Activated naive CD8-positive, alpha-beta T cell treated with anti-CD3 and anti-CD28 coated beads for 36 hours (primary cell): Measurements from ENCODE around the gene SNRPD2. TPM values are rescaled to one million over a fixed set of nuclear protein-coding genes. Genes with fewer than 3 reads are reported as not detected.
"Not testable (repeated sequence)": the region's sequence is repeated elsewhere in the genome, so short reads cannot be mapped to it uniquely, and the experiment has no call there.

Experiments used
- DNase-seq: peaks from one replicate; pipeline ENCODE4 v3.0.0; 2021
- H3K27ac Mint-ChIP-seq: one replicate; pipeline ENCODE4 v1.8.0; 2022; ENCODE audit warnings: mild to moderate bottlenecking, moderate library complexity, mixed read lengths
- H3K27me3 Mint-ChIP-seq: one replicate; pipeline ENCODE4 v1.8.0; 2022; ENCODE audit warnings: mild to moderate bottlenecking, mixed read lengths
- H3K36me3 Mint-ChIP-seq: one replicate; pipeline ENCODE4 v1.8.0; 2021; ENCODE audit warnings: mild to moderate bottlenecking, mixed read lengths
- H3K4me1 Mint-ChIP-seq: one replicate; pipeline ENCODE4 v1.8.0; 2021; ENCODE audit warnings: mixed read lengths
- H3K4me3 Mint-ChIP-seq: one replicate; pipeline ENCODE4 v1.8.0; 2022; ENCODE audit warnings: mild to moderate bottlenecking, moderate library complexity, mixed read lengths
- H3K9me3 Mint-ChIP-seq: one replicate; pipeline ENCODE4 v1.8.0; 2022; ENCODE audit warnings: mixed read lengths
- total RNA-seq, 2 experiments: library from RNA; stranded (reverse); gene quantifications; one replicate each; pipeline ENCODE4 v1.2.3, GENCODE V29; 2021

Gene SNRPD2
- 100 to 1,000 TPM; 818 to 852 TPM for total RNA-seq

GRCh38 chr19:45691516-45692186, at the start of gene SNRPD2:
Gene SNRPD2 (minus strand): TSS chr19:45691953. CDS start chr19:45691888, 65 bp downstream.
- Mint-ChIP-seq H3K36me3 (peaks cover 47% of the 10 kb centered on the region), H3K4me3 (peak within 1 kb of the TSS; percentile 98), H3K27me3 (no peaks in the 10 kb centered on the region), H3K9me3 (no peaks in the 10 kb centered on the region), H3K4me1 (peaks cover 18% of the 10 kb centered on the region), H3K27ac (peak within 1 kb of the TSS; percentile 96)
- peak; percentile 92 for DNase-seq

DNA sequence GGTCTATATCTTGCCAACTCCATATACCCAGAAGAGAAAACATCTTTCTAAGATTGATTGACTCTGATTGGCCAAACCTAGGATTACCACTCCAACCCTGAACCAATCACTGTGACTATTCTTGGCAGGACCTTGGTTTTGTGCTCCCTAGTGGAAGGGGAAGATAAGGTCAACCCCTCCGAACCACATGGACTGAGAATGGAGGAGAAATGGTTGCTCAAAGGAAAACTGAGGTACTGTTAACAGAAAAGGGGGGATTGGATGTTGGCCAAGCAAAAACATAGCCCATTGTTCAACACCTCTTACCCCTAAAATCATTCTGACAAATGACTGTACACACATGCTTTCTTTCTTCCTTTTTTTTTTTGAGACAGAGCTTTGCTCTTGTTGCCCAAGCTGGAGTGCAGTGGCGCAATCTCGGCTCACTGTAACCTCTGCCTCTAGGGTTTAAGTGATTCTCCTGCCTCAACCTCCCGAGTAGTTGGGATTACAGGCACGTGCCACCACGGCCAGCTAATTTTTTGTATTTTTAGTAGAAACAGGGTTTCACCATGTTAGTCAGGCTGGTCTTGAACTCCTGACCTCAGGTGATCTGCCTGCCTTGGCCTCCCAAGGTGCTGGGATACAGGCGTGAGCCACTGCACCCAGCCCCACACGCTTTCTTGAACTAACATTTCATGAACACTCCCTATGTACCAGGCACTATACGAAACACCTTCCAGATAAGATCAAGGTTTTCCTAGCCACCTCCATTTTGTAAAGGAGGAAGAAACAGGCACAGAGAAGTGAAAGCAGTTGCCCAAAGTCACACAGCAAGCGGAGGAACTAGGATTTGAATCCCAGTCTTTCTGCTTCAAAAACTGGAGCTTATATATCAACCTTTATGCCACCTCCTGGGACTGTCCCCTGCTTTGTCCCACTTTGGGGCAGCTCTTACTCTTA, 48.0 kb upstream of the SNRPD2 start:
- no peaks in the 10 kb centered on the region for H3K36me3 Mint-ChIP-seq
- no peak for DNase-seq
- H3K4me3 Mint-ChIP-seq, result no peak overlapping the region
- no peaks in the 10 kb centered on the region for H3K4me1 Mint-ChIP-seq
- H3K9me3 Mint-ChIP-seq, result no peaks in the 10 kb centered on the region
- H3K27me3 Mint-ChIP-seq, result no peaks in the 10 kb centered on the region
- no peak overlapping the region for H3K27ac Mint-ChIP-seq

GRCh38 chr19:45733160-45733810, 41.5 kb upstream of the SNRPD2 start, which contains the start of gene MEIOSIN:
Gene MEIOSIN (plus strand): TSS chr19:45733439. CDS start chr19:45735377, 1,938 bp downstream.
- no peaks in the 10 kb centered on the region for H3K27me3 Mint-ChIP-seq
- no peaks in the 10 kb centered on the region for H3K36me3 Mint-ChIP-seq
- H3K27ac Mint-ChIP-seq, result no peak within 1 kb of the TSS
- H3K4me1 Mint-ChIP-seq, result peaks cover 13% of the 10 kb centered on the region
- H3K9me3 Mint-ChIP-seq, result no peaks in the 10 kb centered on the region
- H3K4me3 Mint-ChIP-seq, result no peak within 1 kb of the TSS
- DNase-seq, result no peak

- H3K27ac Mint-ChIP-seq, result peak within 1 kb of the TSS; percentile 83
- no peaks in the 10 kb centered on the region for H3K9me3 Mint-ChIP-seq
- H3K36me3 Mint-ChIP-seq, result no peaks in the 10 kb centered on the region
- peak within 1 kb of the TSS; percentile 93 for H3K4me3 Mint-ChIP-seq
- peaks cover 24% of the 10 kb centered on the region for H3K4me1 Mint-ChIP-seq
- H3K27me3 Mint-ChIP-seq, result no peaks in the 10 kb centered on the region
- DNase-seq, result peak; percentile 94
These were observed 38.9 kb upstream of the SNRPD2 start, which contains the start of gene FBXO46 for GRCh38 chr19:45730368-45731288. Gene FBXO46 (minus strand): TSS chr19:45730896. CDS start chr19:45713495, 17,401 bp downstream.

- no peaks in the 10 kb centered on the region for H3K27me3 Mint-ChIP-seq
- no peaks in the 10 kb centered on the region for H3K9me3 Mint-ChIP-seq
- no peaks in the 10 kb centered on the region for H3K36me3 Mint-ChIP-seq
- DNase-seq, result peak; percentile 17
- peak overlapping the region; percentile 93 for H3K4me3 Mint-ChIP-seq
- peak overlapping the region; percentile 83 for H3K27ac Mint-ChIP-seq
- H3K4me1 Mint-ChIP-seq, result peaks cover 24% of the 10 kb centered on the region
These were observed 38.1 kb upstream of the SNRPD2 start for GRCh38 chr19:45729800-45730290.

DNA sequence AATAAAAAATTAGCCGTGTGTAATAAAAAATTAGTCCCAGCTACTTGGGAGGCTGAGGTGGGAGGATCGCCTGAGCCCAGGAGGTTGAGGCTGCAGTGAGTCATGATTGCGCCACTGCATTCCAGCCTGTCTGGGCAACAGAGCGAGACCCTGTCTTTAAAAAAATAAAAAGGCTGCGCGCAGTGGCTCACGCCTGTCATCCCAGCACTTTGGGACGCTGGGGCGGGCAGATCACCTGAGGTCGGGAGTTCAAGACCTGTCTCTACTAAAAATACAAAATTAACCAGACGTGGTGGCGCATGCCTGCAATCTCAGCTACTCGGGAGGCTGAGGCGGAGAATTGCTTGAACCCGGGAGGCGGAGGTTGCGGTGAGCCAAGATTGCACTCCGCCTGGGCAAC, 36.9 kb upstream of the SNRPD2 start:
- not testable (repeated sequence) for H3K27ac Mint-ChIP-seq, H3K9me3 Mint-ChIP-seq, H3K4me3 Mint-ChIP-seq, H3K27me3 Mint-ChIP-seq, H3K36me3 Mint-ChIP-seq, DNase-seq
- H3K4me1 Mint-ChIP-seq, result peaks cover 29% of the 10 kb centered on the region

- H3K4me3 Mint-ChIP-seq, H3K27ac Mint-ChIP-seq, H3K27me3 Mint-ChIP-seq, H3K9me3 Mint-ChIP-seq, DNase-seq: not testable (repeated sequence)
- Mint-ChIP-seq H3K36me3 (peaks cover 29% of the 10 kb centered on the region), H3K4me1 (peaks cover 34% of the 10 kb centered on the region)
These were observed 28.3 kb upstream of the SNRPD2 start for GRCh38 chr19:45720065-45720464.

DNA sequence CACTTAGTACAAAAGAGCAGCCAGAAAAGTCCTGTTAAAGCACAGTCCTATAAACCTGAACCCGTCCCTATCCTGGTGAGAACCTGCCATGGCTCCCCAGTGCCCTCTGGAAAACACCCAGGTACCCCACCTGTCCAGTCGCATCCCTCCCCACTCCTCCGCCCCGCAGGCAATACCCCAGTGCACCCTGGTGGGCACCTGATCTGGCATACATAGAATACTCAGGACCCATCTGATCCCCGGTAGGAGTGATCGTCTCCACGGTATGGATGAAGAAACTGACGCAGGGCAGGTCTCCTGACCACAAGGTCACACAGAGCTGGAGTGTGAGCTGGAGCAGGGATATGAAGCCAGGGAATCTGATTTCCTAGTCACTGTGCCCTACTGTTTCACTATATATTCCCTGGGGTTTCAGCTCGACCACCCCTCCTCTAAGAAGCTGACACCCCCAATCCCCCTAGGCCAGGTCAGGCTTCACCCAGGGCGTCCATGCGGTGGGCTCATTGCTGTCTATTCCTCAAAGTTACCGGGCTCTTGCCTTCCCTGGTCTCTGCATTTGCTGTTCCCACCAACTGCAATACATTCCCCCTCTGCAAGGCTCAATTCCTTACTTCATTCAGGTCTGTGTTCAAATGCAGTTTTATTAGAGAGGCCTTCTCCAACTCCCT, 26.4 kb upstream of the SNRPD2 start:
- H3K36me3 Mint-ChIP-seq, result peaks cover 23% of the 10 kb centered on the region
- H3K4me1 Mint-ChIP-seq, result peaks cover 36% of the 10 kb centered on the region
- peak overlapping the region; percentile 91 for H3K4me3 Mint-ChIP-seq
- H3K9me3 Mint-ChIP-seq, result no peaks in the 10 kb centered on the region
- no peak for DNase-seq
- H3K27ac Mint-ChIP-seq, result peak overlapping the region; percentile 95
- H3K27me3 Mint-ChIP-seq, result no peaks in the 10 kb centered on the region

DNA sequence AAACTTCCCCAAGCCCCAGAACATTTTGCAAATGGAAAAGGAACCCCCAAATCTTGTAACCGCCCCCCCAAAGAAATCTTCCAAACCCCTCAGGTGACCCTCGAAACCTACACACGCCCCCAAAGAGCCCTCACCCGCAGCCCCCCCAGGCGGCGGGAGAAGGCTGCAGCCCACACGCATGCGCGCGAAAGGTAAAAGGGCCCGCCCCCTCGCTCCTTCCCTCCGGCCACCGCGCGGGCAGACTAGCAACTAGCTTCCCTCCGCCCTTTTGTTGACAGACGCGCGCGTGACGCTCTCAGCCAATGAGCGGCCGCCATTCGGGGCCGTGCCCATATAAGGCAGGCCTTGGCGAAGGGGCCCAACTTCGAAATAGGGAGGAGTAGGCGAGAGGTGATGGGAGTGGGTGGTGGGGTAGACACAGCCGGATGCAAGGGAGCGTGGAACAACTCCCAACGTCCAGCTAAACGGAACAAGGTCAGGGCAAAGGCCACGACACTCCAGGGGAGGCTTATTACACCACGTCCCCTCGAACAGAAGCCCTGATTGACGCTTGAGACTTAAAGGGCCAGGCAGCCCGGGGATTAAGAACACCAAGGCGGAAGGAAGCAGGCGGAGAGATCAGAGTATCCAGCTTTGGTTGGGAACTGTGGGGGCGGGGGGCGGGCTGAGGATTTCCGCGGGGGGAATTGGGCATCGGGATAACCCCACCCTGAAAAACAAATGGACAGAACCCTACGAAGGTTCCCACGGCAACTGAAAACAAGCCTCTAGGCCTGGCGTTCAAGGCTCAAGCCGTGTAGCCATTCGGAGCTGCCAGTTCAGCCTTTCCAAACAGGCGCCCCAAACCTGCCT, 25.6 kb upstream of the SNRPD2 start:
- DNase-seq, result peak; percentile 99
- H3K9me3 Mint-ChIP-seq, result no peaks in the 10 kb centered on the region
- H3K4me3 Mint-ChIP-seq, result peak overlapping the region; percentile 91
- peaks cover 22% of the 10 kb centered on the region for H3K36me3 Mint-ChIP-seq
- H3K27me3 Mint-ChIP-seq, result no peaks in the 10 kb centered on the region
- H3K27ac Mint-ChIP-seq, result peak overlapping the region; percentile 95
- peaks cover 34% of the 10 kb centered on the region for H3K4me1 Mint-ChIP-seq

DNA sequence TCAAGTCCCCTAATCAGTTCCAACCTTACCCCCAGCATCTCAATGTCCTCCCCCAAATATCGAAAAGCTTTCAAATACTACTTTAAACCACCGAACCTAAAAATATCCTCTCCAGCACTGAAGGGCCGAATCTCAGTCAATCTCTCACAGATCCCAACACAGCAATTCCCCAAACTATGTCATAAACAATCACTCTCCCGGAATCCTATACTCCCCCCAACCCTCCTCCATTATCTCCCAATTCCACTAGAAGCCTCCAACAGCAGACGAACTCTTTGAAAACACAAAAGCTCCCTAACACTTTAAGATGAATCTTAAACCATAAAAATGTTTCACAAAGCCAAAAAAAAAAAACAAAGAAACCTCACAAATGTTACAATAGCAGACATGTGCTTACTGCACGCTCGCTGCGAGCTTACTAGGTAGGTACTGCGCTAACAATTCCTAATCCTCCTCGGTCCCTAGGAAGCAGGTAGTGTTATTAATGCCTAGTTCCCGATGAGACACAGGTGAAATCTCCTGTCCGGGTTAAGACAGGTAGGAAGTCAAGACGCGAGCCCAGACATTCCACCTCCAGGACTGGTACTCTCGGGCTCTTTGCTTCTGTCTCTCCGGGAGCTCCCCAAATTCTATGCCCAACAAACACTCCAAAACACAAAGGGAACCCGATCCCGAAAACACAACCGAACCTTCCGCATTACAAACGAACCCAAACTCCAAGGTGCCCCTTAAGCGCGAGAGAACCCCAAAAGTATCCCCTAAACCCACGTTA, 24.8 kb upstream of the SNRPD2 start:
- Mint-ChIP-seq H3K36me3 (peaks cover 18% of the 10 kb centered on the region), H3K4me1 (peaks cover 34% of the 10 kb centered on the region), H3K9me3 (no peaks in the 10 kb centered on the region), H3K27ac (peak overlapping the region; percentile 95), H3K4me3 (peak overlapping the region; percentile 91), H3K27me3 (no peaks in the 10 kb centered on the region)
- no peak for DNase-seq

DNA sequence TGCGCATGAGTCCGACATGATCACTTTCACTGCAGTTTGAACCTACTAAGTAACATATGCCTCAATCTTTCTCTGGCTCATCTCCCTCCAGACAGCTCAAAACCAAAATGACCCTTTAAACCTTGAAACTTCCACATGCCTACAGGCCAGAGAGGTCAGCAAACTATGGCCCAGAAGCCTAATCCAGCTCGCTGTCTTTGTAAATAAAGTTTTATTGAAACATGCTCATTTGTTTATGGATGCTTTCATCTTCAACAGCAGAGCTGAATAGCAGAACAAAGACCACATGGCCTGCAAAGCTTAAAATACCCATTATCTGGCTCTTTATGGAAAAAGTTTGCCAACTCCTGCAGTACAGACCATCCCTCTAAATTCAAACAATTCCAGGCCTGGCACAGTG, 23.4 kb upstream of the SNRPD2 start:
- Mint-ChIP-seq H3K27me3 (no peaks in the 10 kb centered on the region), H3K9me3 (no peaks in the 10 kb centered on the region), H3K4me3 (no peak overlapping the region), H3K4me1 (peaks cover 35% of the 10 kb centered on the region), H3K27ac (no peak overlapping the region), H3K36me3 (peaks cover 14% of the 10 kb centered on the region)
- no peak for DNase-seq

DNA sequence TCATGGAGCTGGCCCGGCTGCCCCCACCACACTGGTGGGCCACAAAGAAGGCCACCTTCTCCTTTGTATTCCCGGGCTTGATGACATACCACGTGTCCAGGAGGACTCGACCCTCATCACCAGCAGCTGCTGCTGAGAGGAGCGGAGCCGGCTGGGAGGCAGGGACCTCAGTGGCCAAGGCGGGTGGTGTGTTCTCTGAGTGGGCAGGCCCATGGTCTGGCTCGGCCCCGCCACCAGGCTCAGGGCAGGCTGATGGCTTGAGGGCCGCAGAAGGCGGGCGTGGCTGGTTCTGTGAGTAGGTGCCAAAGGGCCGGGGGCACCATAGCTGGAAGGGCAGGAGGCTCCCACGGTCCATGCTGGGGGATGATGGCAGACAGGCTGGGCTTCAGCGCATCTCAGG, 21.4 kb upstream of the SNRPD2 start:
- Mint-ChIP-seq H3K36me3 (peaks cover 8% of the 10 kb centered on the region), H3K27ac (no peak overlapping the region)

More for the DNA sequence above, 21.4 kb upstream of the SNRPD2 start:
- DNase-seq, result no peak
- no peak overlapping the region for H3K4me3 Mint-ChIP-seq
- H3K27me3 Mint-ChIP-seq, result no peaks in the 10 kb centered on the region
- no peaks in the 10 kb centered on the region for H3K9me3 Mint-ChIP-seq
- peaks cover 27% of the 10 kb centered on the region for H3K4me1 Mint-ChIP-seq
